GM06990 (cell line): ENCODE data around the gene SLC51B.
A peak's percentile ranks its signal among the peaks of the same experiment; 100 is the strongest.
"Not testable (repeated sequence)": the region's sequence is repeated elsewhere in the genome, so short reads cannot be mapped to it uniquely, and the experiment has no call there.

Source experiments
- DNase-seq: peaks from one replicate; pipeline ENCODE4 v3.0.0-alpha.2; 2011; ENCODE audit not compliant: insufficient read length; ENCODE audit errors: extremely low read depth
- H3K27me3 ChIP-seq: replicated peaks from 2 replicates; pipeline ENCODE4 v1.6.0; 2011; ENCODE audit warnings: low read length; ENCODE audit not compliant: control insufficient read depth, insufficient read depth
- H3K36me3 ChIP-seq: 2 replicates; pipeline ENCODE4 v1.5.1; 2011; ENCODE audit warnings: low read length; ENCODE audit not compliant: control insufficient read depth, insufficient read depth
- H3K4me3 ChIP-seq: replicated peaks from 2 replicates; pipeline ENCODE4 v1.5.1; 2011; ENCODE audit warnings: low read depth, mild to moderate bottlenecking, control low read depth, low read length
- TF ChIP-seq, protein P1 (sequence below): IDR thresholded peaks from 2 replicates; pipeline ENCODE4 v1.5.1; 2011; ENCODE audit warnings: low read length, control low read depth, mild to moderate bottlenecking, inconsistent platforms; ENCODE audit not compliant: insufficient read depth, poor library complexity, severe bottlenecking

Gene SLC51B

DNA sequence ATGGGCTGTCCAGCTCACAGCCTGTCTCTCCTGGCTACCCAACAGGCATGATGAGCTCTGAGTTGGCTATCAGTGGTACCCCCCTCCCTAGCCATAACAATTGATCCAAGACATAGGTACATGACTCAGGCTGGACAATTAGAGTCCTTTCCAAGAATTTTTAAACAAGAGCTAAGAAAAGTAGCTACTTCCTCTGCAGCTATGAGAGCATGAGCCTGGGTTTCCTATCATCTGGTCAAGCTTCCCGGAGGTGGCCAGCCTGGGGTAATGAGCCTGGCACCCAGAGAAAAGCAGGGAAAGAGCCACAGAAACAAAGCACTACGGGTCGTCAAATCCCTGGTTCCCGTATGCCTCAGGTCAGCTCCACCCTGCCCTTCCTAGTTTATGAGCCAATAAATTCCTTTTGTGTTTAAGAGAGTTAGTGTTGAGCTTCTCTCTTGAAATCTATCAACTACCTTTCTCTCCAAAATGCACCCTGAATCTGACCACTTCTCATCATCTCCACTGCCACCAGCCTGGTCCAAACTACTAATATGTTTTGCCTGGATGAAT is 2.3 kb upstream of the SLC51B start:
- no peak overlapping the region for H3K4me3 ChIP-seq
- TF ChIP-seq, protein P1, sequence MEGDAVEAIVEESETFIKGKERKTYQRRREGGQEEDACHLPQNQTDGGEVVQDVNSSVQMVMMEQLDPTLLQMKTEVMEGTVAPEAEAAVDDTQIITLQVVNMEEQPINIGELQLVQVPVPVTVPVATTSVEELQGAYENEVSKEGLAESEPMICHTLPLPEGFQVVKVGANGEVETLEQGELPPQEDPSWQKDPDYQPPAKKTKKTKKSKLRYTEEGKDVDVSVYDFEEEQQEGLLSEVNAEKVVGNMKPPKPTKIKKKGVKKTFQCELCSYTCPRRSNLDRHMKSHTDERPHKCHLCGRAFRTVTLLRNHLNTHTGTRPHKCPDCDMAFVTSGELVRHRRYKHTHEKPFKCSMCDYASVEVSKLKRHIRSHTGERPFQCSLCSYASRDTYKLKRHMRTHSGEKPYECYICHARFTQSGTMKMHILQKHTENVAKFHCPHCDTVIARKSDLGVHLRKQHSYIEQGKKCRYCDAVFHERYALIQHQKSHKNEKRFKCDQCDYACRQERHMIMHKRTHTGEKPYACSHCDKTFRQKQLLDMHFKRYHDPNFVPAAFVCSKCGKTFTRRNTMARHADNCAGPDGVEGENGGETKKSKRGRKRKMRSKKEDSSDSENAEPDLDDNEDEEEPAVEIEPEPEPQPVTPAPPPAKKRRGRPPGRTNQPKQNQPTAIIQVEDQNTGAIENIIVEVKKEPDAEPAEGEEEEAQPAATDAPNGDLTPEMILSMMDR, result no peak

DNA sequence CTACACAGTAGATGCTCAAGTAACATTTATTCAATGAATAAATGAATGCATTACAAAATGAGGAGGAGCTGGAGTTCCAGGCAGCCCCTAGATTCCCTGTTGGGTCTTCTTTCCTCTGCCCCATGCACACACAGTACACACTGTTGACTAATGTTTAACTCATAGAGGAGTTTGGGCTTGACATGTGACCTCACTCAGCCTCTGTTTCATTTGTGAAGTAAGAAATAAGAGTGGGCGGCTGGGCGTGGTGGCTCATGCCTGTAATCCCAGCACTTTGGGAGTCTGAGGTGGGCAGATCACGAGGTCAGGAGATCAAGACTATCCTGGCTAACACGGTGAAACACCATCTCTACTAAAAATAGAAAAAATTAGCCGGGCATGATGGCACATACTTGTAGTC is 969 bp upstream of the SLC51B start:
- not testable (repeated sequence) for H3K36me3 ChIP-seq, H3K27me3 ChIP-seq, DNase-seq, H3K4me3 ChIP-seq

More for the DNA sequence above, 2.3 kb upstream of the SLC51B start:
- Histone ChIP-seq H3K27me3 (no peaks in the 10 kb centered on the region), H3K36me3 (no peaks in the 10 kb centered on the region)
- DNase-seq, result no peak

DNA sequence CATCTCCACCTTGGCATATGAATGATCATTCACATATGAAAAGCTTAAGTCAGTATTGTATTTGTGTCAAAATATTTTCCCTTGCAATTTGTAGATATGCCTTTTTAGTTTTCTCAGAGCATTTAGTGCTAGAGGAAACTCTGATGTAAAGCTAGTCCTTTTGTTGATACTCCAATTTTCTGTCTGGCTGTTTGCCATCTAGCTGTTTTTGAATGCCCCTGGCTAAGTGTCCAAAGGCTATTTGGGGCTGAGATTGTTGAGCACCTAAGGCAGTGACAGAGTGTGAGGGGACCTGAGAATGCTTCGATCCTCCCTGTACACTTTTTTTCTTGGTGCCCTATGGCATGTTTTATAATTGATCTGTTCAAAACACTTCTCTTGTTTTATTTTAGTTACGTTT is 3.1 kb downstream of the SLC51B start:
- no peaks in the 10 kb centered on the region for H3K36me3 ChIP-seq
- TF ChIP-seq, protein P1, result no peak
- no peak for DNase-seq
- H3K4me3 ChIP-seq, result no peak overlapping the region
- H3K27me3 ChIP-seq, result no peaks in the 10 kb centered on the region

DNA sequence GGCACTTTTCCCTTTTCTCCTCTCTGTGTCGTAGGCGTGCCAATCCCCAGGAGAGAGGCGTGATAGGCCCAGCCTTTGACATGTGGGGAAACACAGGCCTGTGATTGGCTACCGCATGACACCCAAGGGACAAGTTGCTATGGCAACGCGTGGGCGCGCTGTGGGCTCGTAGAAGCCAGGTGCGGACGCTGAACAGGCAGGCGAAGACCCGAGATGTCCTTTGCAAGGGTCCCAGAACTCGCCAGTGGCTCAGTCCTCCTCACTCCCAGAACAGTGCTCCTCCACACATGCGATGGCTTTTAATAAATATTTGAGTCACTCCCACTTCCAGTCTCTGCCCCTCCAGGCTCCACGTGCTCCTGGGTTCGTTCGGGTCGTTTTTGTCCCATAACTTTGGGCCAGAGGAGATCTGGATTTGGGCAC is 4.2 kb downstream of the SLC51B start:
- H3K4me3 ChIP-seq, result peak overlapping the region; percentile 29; the same call in 1 of the 2 replicates
- TF ChIP-seq, protein P1, result no peak
- H3K27me3 ChIP-seq, result no peaks in the 10 kb centered on the region
- peak; percentile 87 for DNase-seq
- no peaks in the 10 kb centered on the region for H3K36me3 ChIP-seq

DNA sequence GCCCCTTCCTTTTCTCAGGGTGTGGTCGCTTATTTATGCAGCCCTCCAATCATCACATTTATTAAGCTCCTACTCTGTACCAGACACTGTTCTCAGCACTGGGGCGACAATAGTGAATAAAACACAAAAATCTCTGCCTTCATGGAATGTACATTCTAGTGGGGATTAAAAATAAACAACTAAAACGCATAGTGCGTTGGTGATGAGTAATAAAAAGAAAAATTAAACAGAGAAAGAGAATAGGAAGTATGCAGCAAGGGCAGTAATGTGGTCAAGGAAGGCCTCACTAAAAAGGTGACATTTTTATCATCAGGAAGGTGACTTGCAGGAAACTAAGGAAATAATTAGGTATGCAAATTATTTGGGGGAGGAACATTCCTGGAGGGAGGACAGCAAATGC is 5.1 kb downstream of the SLC51B start:
- no peaks in the 10 kb centered on the region for H3K36me3 ChIP-seq
- H3K4me3 ChIP-seq, result no peak overlapping the region
- TF ChIP-seq, protein P1, result no peak
- no peaks in the 10 kb centered on the region for H3K27me3 ChIP-seq
- DNase-seq, result no peak

DNA sequence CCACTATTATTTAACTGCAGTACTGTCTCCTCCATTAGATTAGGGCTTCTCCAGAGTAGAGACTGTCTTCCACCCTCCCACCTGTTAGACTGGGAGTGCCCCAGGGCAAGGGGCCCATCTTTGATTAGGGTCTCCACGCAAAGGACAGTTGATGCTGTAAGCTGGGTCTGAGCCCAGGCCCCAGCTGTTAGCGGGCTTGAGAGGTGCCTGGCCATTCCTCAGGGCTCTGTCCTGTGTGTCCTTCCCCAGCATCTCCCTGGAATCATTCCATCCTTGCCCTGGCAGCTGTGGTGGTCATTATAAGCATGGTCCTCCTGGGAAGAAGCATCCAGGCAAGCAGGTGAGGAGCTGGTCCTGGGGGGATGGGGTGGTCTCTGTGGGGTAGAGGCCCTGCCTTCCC is 6.1 kb downstream of the SLC51B start:
- Histone ChIP-seq H3K36me3 (no peaks in the 10 kb centered on the region), H3K4me3 (no peak overlapping the region), H3K27me3 (no peaks in the 10 kb centered on the region)
- TF ChIP-seq, protein P1, result no peak
- DNase-seq, result no peak
